GM21576 (cell line): ENCODE measurements around the gene LAMA2.

Source experiments
- ATAC-seq: cut with Tn5 transposase; IDR thresholded peaks from one replicate; pipeline ENCODE4 v1.9.1; 2021; ENCODE audit warnings: mild to moderate bottlenecking, moderate library complexity; ENCODE audit not compliant: unreplicated experiment

Gene LAMA2, protein sequence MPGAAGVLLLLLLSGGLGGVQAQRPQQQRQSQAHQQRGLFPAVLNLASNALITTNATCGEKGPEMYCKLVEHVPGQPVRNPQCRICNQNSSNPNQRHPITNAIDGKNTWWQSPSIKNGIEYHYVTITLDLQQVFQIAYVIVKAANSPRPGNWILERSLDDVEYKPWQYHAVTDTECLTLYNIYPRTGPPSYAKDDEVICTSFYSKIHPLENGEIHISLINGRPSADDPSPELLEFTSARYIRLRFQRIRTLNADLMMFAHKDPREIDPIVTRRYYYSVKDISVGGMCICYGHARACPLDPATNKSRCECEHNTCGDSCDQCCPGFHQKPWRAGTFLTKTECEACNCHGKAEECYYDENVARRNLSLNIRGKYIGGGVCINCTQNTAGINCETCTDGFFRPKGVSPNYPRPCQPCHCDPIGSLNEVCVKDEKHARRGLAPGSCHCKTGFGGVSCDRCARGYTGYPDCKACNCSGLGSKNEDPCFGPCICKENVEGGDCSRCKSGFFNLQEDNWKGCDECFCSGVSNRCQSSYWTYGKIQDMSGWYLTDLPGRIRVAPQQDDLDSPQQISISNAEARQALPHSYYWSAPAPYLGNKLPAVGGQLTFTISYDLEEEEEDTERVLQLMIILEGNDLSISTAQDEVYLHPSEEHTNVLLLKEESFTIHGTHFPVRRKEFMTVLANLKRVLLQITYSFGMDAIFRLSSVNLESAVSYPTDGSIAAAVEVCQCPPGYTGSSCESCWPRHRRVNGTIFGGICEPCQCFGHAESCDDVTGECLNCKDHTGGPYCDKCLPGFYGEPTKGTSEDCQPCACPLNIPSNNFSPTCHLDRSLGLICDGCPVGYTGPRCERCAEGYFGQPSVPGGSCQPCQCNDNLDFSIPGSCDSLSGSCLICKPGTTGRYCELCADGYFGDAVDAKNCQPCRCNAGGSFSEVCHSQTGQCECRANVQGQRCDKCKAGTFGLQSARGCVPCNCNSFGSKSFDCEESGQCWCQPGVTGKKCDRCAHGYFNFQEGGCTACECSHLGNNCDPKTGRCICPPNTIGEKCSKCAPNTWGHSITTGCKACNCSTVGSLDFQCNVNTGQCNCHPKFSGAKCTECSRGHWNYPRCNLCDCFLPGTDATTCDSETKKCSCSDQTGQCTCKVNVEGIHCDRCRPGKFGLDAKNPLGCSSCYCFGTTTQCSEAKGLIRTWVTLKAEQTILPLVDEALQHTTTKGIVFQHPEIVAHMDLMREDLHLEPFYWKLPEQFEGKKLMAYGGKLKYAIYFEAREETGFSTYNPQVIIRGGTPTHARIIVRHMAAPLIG (N-terminal part only)

DNA sequence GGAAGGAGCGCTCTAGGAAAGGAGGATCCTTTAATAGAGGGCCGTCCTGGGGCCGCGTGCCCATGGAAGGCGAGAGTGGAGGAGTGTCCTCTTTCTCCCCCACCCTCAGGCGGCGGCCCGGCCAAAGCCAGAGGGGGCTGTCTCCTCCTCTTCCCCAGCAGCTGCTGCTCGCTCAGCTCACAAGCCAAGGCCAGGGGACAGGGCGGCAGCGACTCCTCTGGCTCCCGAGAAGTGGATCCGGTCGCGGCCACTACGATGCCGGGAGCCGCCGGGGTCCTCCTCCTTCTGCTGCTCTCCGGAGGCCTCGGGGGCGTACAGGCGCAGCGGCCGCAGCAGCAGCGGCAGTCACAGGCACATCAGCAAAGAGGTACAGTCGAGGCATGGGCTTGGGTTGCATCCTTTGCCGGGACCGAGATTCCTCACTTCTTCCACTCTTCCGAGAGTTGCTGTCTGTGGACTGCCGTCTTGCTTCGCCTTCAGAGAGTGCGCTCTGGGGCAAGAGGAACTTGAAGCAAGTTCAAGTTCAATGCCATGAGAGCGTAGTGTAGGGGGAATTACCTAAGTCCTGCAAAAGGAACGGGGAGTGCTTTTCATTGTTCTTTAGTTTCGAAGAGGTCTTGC lies at the start of gene LAMA2:
LAMA2 (plus strand) TSS at position 148 of the 621 bp plus-strand sequence; CDS start at position 256, 108 bp downstream.
- no peak for ATAC-seq

DNA sequence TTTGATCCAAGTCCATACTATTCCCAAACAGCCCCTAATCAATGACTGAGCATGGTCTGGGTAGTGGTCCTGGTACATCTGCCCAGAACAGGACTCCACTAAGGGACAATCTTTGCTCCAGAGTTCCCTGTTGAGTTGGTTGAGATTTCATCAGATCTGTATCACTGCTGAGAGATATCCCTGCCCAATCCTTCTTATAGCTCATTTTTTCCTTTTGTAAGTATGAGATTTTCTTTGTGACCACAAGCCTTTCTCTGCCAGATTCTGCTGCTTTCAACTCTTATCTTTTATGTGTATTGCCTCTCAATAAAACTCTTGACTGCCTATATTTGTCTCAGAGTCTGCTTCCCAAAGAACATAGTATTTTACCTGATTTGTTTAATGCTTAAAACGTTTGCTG lies 46.2 kb upstream of the LAMA2 start:
- ATAC-seq, result no peak

DNA sequence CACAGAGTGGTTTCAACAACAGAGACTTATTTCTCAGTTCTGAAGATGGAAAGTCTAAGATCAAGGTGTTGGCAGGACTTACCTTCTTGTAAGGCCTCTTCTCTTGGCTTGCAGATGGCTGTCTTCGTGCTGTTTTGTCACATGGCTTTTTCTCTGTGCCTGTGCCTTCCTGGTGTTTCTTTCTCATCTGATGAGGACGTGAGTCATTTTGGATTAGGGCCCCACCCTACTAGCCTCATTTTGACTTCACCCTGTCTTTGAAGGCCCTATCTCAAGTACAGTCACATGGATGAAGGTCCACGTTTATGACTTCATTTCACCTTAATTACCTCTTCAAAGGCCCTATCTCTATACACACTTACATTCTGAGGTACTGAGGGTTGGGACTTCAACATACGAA lies 41.4 kb upstream of the LAMA2 start:
- ATAC-seq, result no peak

DNA sequence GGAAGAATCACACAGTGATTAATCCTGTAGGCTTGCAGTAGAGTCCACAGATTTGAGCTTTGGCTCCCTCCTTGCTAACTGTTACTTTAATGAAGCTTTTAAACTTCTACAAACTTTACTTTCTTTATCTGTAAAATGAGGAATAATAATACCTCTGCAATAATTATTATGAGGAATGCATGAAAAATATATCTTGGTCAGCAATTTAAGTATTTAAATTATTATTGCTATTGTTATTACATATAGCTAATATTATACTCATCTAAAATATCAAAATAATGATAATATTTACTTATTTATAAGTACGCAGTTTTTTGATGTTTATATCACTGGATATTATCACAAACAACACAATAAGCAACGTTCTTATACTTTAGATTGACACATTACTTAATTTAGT lies 38.3 kb upstream of the LAMA2 start:
- no peak for ATAC-seq

DNA sequence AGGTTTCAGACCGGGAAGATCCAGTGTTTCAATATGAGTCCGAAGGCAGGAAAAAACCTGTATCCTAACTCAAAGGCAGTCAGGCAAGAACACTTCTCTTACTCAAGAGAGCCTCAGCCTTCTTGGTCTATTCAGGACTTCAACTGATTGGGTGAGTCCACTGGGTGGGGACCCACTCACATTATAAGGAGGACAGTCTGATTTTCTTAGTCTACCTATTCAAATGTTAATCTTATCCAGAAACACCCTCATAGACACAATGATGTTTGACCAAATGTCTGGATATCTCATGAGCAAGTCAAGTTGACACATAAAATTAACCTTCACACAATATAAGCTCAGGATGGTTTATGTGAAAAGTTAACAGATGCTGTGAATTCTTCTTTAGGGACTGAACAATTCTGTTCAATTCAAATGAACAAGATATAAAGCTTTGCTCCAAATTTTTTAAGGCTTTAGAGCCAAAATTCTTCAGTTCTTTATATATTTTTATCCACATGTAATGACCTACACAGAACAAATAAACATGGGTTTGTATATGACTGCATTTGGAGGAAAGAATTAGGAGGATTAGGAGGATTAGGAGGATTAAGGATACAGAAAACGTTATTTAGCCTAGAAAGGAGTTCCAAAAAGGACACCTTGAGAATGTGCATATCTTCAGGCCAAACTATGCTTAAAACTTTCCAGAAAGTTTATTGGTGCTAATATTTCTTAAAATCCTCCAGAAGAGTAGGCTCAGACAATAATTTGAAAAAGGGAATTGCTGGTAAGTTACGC lies 35.3 kb upstream of the LAMA2 start:
- no peak for ATAC-seq

DNA sequence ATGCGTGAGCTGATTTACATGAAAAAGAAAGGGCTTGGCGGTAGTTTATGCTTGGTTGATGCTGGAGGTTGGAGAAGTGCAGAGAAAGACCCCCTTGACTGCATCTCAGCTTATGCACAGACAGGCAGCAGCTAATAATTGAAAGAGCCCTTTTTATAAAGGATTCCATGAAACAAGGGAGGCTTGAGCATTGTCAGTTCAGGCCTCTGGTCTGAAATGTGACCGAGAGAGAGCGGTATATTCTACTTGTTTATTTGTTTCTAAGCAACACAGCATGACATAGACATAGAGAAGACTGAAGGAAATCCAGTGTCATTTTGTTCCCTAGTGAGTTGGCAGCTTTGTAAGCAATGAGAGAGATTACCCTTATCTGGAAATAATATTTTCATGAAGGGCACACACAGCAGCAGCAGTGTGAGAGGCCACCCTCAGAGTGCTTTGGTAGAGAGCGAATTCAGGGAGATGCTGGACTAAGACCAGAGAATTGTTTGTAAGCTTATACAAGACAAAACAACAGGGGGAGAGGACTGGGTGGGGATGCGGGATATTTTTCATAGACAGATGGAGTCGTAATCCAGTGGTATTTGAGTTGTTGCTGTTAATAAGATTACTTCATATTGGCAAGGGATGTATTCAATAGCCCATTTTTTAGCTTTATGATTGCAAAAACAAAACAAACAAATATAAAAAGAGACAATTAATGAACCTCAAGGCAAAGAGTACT lies 34.6 kb upstream of the LAMA2 start:
- no peak for ATAC-seq

DNA sequence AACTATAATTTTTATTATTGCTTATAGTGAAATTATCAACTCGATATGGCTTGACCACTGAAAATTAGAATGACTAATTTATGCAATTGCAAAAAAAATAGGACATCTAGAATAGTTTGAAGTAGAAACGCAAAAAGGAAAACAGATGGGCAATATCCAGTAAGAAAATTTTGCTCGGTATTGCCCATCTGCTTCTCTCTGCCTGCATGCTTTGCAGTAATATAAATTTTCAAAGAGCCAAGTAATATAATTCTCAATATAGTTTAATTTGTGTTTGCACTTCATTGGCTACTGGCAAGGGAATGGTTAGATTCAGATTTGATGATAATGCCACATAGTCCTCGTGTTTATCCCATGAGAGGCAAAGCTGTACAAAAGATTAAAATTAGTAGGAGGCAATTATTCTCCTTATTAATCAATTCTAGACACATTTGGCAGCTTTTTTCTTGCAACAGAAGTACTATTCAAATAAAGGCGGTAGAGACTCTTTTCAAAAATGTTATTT lies 27.3 kb upstream of the LAMA2 start:
- ATAC-seq, result no peak

DNA sequence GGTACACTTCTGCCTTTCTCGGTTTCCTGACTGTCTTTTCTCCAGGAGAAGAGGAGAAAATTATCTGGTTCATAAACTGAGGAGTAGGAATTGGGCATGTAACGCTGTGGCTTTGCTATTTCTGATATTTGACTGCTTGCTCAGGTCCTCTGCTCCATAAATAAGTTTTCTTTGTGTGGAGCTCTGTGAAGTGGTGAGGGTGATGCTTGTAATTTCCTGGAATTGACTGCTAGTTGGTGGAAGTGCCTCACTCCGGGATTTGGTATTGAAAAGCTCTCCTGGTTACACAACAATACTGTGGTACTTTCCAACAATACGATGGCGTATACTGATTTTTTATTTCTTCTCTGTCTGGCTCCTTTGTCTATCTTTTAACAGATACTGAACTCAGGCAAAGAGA lies 25.1 kb upstream of the LAMA2 start:
- ATAC-seq, result no peak

DNA sequence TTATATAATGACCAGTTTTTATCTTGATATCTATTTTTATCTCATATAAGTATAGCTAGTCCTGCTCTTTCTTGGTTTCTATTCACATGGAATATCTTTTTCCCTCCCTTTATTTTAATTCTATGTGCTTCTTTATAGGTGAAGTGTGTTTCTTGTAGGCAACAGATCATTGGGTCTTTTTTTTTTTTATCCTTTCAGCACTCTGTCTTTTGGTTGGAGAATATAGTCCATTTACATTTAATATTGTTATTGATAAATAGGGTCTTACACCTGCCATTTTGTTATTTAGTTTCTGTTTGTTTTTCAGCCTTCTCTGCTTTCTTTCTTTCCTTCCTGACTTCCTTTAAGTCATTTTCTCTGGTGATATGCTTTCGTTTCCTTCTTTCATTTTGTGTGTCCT lies 22.2 kb upstream of the LAMA2 start:
- ATAC-seq, result no peak

DNA sequence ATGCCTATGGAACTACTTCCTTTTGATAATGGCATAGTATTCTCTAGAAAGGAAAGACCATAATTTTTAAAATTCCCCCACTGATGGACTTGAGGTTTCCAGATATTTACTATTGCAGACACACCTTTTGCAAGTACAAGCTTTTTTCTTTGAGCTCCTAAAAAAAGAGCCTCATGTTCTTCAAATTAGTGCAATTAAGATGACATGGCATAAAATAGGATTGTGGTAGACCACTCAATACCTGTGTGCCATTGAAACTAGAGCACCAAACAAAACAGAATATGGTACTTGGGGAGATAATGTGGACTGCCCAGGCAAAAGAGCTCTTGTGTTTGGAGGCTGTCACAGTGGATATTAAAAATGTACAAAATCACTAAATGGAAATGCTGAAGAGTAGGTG lies 19.0 kb upstream of the LAMA2 start:
- no peak for ATAC-seq

DNA sequence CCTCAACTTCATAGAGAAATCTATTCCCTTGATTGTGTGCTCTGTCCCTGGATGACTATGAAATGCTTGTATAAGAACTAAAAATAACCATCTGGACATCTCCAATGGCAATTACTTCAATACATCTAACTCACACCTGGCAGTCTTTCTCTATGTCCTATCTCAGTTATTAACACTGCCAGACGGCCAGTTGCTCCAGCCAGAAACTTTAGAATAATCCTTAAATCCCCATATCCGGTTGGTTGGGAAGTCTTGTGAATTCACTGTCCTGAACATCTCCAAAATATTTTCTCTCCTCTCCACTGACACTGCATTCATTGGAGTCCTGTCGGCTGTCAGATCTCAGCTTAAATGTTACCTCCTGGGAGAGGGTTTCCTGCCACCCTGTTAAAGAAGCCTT lies 12.2 kb upstream of the LAMA2 start:
- ATAC-seq, result no peak

DNA sequence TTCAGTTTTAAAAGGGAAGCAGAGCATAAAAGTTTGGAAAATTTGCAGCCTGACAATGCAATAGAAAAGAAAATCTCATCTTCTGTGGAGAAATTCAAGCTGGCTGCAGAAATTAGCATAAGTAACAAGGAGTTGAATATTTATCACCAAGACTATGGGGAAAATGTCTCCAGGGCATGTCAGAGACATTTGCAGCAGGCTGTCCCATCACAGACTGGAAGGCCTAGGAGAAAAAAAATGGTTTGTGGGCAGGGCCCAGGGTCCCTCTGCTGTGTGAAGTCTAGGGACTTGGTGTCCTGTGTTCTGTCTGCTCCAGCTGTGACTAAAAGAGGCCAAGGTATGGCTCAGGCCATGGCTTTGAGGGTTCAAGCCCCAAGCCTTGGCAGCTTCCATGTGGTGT lies 8.1 kb upstream of the LAMA2 start:
- ATAC-seq, result no peak

DNA sequence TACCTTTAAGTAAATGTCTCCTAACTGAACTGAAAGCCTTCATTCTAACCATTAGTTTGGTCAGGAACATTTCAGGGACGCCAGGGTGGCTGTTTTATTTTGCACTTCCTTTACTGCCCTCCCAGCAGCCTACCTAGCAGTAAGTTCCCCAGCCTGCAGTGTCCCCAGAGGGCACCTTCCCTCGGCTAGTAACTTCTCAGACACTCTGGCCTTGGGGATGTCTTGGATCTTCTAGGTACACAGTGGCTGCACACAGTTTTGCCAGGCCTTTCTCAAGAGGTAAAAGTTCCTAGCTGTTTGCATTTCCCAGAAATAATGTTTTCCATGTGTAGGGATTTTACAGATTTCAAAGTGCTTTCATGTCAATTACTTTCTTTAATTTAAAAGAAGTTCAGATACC lies 378 bp upstream of the LAMA2 start:
- ATAC-seq, result no peak

DNA sequence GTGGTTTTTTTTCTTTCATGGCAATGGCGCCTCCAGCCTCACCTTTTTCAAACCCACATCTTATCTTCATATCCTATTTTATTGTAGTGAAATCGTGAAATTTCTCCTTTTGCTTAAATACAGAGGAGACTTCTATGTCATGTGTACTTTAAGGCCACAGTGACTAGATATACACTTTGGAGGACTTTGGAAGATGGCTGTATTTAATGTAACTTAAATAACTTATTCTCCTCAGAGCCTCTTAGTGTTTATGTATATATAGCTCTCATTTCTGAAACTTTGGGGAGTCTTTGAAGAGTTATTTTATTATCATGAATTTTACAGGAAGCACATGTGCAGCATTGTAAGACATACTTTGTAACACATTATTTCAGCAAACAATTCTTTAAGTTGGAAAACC lies 968 bp downstream of the LAMA2 start:
- ATAC-seq, result no peak

DNA sequence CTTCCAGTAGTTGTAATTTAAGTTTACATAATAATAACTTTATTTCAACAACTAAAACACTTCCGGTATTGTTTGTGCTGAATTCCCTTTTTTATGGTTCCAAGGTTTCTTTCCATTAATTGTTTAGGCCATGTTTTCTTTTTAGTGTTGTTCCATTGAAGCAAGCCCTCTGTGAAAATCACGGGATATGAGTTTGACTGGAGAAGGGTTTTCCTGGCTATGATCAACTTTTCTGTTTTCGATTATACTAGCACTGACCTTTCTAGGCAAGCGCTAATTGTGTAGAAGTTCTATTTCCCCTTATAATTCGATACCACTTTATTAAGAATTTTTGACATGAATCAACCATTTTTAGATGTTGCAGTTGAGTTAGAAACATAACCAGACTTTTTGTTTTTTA lies 2.4 kb downstream of the LAMA2 start:
- no peak for ATAC-seq

DNA sequence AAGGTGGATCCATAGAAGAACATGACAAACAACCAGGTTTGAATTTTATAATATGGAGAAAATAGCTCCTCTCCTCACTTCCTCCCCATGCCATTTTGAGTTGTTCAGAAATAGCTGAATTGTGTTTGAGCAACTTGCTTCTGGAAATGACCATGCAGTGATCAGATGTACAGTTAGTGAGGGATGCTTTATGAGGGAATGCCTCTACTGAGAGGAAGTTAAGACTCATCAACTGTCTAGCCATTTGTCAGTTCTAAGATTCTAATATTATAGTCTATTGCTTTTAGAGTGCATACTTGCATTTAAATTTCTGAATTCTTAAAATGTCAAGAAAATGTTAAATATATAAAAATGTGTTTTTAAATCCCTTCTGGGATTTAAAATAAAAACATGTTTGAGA lies 3.8 kb downstream of the LAMA2 start:
- no peak for ATAC-seq

DNA sequence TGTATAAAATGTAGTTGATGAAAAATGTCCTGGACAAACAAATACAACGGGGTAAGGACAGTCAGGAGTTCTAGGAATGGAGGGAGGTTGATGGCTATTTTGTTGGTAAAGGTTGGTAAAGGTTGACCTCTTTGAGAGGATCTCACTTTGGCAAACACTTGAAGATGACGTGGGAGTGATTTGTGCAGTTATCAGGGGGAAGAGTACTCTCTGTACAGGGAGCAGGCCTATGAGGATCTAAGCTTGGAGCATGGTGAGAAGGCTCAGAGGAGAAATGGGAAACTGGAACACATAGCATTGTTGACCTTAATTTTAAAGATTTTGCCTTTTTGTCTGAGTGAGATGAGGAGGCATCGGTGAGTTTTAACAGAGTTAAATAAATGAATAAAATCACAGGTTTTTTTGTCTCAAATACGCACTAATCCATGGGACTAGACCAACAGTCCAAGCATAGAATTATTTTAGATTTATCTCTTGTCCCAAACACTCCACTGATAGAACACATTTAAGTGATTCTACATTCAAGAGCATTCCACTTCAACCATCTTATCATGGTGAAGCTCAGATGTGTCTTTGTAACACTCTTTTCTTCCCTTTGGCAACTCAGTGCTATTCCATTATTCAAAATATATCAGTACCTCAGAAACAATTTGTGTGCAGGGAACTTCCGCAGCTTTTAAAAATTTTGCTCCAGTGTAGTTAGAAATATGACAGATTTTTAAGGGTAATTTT lies 5.7 kb downstream of the LAMA2 start:
- no peak for ATAC-seq

DNA sequence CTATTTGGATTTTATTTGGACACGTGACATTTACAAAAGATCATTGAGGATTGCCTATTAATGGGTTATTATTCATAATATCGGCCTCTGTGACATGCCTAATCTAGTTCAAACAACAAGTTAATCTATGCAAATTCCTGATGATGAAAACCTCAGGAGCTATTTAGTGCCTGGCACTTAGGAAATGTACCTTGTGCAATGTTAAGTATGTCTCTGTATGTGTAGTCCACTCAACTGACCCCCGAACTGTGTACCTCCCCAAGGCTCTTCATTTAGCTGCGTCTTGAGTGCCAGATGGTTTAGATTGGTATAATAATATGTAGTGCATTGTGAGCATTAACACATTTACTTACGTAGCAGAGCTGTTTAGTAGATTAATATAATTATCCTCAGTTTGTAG lies 6.9 kb downstream of the LAMA2 start:
- ATAC-seq, result no peak

DNA sequence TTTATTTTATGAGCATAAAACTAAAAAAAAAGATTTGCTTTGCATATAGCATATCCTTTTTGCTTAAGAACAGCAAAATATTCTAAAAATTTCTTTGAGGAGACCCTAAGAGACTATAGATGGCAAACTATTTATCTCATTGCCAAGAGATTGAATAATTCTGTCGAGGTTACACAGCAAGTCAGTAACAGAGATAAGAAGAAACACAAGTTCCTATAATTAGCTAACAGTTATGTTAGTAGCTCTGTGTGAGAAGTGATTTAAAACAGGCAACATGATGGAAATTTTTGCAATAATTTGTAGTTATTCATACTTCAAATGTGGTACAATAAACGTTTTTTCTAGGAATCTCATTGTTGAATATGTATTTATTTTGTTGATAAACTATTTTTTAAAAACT lies 9.1 kb downstream of the LAMA2 start:
- ATAC-seq, result no peak
